ENCODE data around the gene PALD1.

GRCh38 chr10:70503776-70504175 is 25.2 kb downstream of the PALD1 start:
- TF ChIP-seq CTCF (IDR thresholded peaks at IDR 0.05; ENCODE audit: insufficient read depth, low read depth, low read length) (no peak), EZH2 (IDR thresholded peaks at IDR 0.05; ENCODE audit: insufficient read depth, low read length) (no peak)
